ENCODE data around the gene NPAS3.

DNA sequence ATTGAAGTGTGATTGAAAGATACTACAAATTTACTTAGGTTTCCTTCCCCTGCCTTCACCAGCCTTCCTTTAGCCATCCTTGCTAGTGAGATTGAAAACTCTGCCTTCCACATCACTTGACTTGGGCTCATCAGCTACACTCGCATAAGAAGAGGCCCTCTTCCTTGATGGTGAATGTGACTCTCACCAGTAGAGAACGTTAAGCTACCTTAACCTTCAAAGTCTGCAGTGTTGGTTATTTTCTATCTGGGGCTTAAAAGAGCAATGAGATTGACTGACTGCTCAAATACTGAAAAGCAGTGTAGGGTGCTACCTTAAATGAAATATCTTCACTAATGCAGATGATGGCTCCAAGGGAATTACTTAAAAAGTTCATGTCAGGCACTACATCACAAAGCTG is 740.3 kb downstream of the NPAS3 start:
- TF ChIP-seq FOSB (CRISPR knock-in tag; IDR thresholded peaks at IDR 0.05) (no peak), POLR2A (IDR thresholded peaks at IDR 0.05; ENCODE audit: low read length) (no peak), POLR2AphosphoS2 (conservative IDR thresholded peaks at IDR 0.05; ENCODE audit: low read length) (no peak), CHD2 (IDR thresholded peaks at IDR 0.05; ENCODE audit: low read length, partially characterized antibody) (no peak), CEBPB (IDR thresholded peaks at IDR 0.05) (no peak), RCOR1 (IDR thresholded peaks at IDR 0.05; ENCODE audit: low read depth, low read length) (no peak), MYC (IDR thresholded peaks at IDR 0.05; ENCODE audit: borderline replicate concordance, low read length) (no peak)
- TF ChIP-seq, protein P1, sequence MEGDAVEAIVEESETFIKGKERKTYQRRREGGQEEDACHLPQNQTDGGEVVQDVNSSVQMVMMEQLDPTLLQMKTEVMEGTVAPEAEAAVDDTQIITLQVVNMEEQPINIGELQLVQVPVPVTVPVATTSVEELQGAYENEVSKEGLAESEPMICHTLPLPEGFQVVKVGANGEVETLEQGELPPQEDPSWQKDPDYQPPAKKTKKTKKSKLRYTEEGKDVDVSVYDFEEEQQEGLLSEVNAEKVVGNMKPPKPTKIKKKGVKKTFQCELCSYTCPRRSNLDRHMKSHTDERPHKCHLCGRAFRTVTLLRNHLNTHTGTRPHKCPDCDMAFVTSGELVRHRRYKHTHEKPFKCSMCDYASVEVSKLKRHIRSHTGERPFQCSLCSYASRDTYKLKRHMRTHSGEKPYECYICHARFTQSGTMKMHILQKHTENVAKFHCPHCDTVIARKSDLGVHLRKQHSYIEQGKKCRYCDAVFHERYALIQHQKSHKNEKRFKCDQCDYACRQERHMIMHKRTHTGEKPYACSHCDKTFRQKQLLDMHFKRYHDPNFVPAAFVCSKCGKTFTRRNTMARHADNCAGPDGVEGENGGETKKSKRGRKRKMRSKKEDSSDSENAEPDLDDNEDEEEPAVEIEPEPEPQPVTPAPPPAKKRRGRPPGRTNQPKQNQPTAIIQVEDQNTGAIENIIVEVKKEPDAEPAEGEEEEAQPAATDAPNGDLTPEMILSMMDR (IDR thresholded peaks at IDR 0.05), result no peak
- TF ChIP-seq, protein P2, sequence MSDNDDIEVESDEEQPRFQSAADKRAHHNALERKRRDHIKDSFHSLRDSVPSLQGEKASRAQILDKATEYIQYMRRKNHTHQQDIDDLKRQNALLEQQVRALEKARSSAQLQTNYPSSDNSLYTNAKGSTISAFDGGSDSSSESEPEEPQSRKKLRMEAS (IDR thresholded peaks at IDR 0.05), result no peak
- TF ChIP-seq, protein P3, sequence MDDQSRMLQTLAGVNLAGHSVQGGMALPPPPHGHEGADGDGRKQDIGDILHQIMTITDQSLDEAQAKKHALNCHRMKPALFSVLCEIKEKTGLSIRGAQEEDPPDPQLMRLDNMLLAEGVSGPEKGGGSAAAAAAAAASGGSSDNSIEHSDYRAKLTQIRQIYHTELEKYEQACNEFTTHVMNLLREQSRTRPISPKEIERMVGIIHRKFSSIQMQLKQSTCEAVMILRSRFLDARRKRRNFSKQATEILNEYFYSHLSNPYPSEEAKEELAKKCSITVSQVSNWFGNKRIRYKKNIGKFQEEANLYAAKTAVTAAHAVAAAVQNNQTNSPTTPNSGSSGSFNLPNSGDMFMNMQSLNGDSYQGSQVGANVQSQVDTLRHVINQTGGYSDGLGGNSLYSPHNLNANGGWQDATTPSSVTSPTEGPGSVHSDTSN (IDR thresholded peaks at IDR 0.05), result no peak

Data from A549 (cell line).